ENCODE data around the gene ARL6IP4.

The ARL6IP4 gene

GRCh38 chr12:122991623-122992275, 11.3 kb downstream of the ARL6IP4 start:
- Histone ChIP-seq H3K4me3 (ENCODE audit: low read depth, low read length) (no peak overlapping the region), H3K36me3 (ENCODE audit: control insufficient read depth, insufficient read depth, low read length) (no peaks in the 10 kb centered on the region)
- TF ChIP-seq, protein P1, sequence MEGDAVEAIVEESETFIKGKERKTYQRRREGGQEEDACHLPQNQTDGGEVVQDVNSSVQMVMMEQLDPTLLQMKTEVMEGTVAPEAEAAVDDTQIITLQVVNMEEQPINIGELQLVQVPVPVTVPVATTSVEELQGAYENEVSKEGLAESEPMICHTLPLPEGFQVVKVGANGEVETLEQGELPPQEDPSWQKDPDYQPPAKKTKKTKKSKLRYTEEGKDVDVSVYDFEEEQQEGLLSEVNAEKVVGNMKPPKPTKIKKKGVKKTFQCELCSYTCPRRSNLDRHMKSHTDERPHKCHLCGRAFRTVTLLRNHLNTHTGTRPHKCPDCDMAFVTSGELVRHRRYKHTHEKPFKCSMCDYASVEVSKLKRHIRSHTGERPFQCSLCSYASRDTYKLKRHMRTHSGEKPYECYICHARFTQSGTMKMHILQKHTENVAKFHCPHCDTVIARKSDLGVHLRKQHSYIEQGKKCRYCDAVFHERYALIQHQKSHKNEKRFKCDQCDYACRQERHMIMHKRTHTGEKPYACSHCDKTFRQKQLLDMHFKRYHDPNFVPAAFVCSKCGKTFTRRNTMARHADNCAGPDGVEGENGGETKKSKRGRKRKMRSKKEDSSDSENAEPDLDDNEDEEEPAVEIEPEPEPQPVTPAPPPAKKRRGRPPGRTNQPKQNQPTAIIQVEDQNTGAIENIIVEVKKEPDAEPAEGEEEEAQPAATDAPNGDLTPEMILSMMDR (IDR thresholded peaks at IDR 0.05), result no peak

DNA sequence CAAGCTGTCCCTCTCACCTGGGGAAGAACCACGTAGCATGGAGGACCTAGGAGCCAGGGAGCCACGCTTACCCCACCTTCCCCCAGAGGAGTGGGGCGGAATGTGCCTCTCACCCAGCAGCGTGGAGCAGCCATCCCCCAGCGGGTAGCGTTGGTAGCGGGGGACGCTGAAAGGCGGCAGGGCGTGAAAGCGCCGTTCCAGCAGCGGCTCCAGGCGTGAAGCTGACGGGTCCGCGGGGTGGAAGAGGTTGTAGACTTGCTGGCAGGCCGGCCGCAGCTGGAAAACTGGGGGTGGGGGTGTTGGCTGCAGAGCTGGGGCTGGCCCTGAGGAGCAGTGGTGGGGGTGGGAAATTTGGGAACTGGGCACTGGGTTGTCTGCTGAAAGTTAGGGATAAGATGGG, 11.9 kb downstream of the ARL6IP4 start:
- Histone ChIP-seq H3K4me3 (ENCODE audit: low read depth, low read length) (no peak overlapping the region), H3K9me3 (ENCODE audit: control insufficient read depth, low read length) (no peaks in the 10 kb centered on the region), H3K79me2 (no peaks in the 10 kb centered on the region), H3K27me3 (ENCODE audit: control insufficient read depth, insufficient read depth, low read length) (no peaks in the 10 kb centered on the region), H3K4me1 (no peaks in the 10 kb centered on the region), H3K9ac (no peak overlapping the region), H3K36me3 (ENCODE audit: control insufficient read depth, insufficient read depth, low read length) (no peaks in the 10 kb centered on the region), H3K27ac (no peak overlapping the region), H2AFZ (no peak overlapping the region), H3K4me2 (ENCODE audit: low read length) (no peak overlapping the region)
- TF ChIP-seq, protein P1 (IDR thresholded peaks at IDR 0.05), result no peak

More at GRCh38 chr12:122991623-122992275, 11.3 kb downstream of the ARL6IP4 start:
- Histone ChIP-seq H3K9me3 (ENCODE audit: control insufficient read depth, low read length) (no peaks in the 10 kb centered on the region), H3K9ac (no peak overlapping the region), H3K4me2 (ENCODE audit: low read length) (no peak overlapping the region), H3K27ac (no peak overlapping the region), H3K27me3 (ENCODE audit: control insufficient read depth, insufficient read depth, low read length) (no peaks in the 10 kb centered on the region), H2AFZ (no peak overlapping the region), H3K4me1 (no peaks in the 10 kb centered on the region), H3K79me2 (no peaks in the 10 kb centered on the region)

- H3K9me3 ChIP-seq (ENCODE audit: control insufficient read depth, low read length), result no peaks in the 10 kb centered on the region
- H3K4me1 ChIP-seq, result no peaks in the 10 kb centered on the region
- no peak overlapping the region for H3K4me3 ChIP-seq (ENCODE audit: low read depth, low read length)
- H3K27me3 ChIP-seq (ENCODE audit: control insufficient read depth, insufficient read depth, low read length), result no peaks in the 10 kb centered on the region
- H3K4me2 ChIP-seq (ENCODE audit: low read length), result no peak overlapping the region
- no peak overlapping the region for H2AFZ ChIP-seq
- H3K79me2 ChIP-seq, result no peaks in the 10 kb centered on the region
- TF ChIP-seq, protein P1 (IDR thresholded peaks at IDR 0.05), result no peak
- H3K27ac ChIP-seq, result no peak overlapping the region
- no peak overlapping the region for H3K9ac ChIP-seq
- H3K36me3 ChIP-seq (ENCODE audit: control insufficient read depth, insufficient read depth, low read length), result no peaks in the 10 kb centered on the region
Measured at GRCh38 chr12:122994140-122994675, 13.7 kb downstream of the ARL6IP4 start.

DNA sequence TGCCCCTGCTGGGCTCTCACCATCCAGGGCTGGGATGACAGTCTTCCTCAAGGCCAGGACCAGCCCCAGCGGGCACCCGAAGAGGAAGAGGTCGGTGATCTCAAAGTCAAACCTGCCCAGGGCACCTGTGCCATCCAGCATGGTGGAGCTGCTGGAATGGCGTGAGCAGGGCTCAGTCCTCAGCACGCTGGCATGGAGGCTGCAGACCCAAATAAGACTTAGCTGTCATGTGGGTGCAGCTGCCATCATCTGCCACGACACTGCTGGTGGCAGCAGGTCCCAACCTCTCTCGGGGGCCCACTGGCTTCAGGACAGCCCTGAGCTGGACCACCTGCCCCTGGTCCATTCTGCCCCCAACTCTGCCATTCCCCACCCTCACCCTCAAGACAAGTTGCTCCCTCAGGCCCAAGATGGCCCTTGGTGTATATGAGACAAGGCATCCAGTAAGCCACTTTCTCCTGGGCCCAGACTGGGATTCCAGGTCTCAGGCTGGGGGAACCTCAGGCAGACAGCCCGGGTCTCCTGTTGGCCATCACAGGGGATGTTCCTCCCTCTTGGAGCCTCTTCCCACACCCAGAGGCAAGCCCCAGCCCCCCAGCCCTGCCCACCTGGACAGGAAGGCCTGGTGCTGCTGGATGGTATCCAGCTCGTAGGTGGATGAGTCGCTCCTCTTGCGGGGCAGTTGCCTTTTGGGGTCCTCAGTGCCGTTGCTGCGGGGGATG, 14.5 kb downstream of the ARL6IP4 start:
- TF ChIP-seq, protein P1 (IDR thresholded peaks at IDR 0.05), result no peak
- H2AFZ ChIP-seq, result no peak overlapping the region
- H3K4me3 ChIP-seq (ENCODE audit: low read depth, low read length), result no peak overlapping the region
- H3K9ac ChIP-seq, result no peak overlapping the region
- no peak overlapping the region for H3K4me2 ChIP-seq (ENCODE audit: low read length)
- no peaks in the 10 kb centered on the region for H3K36me3 ChIP-seq (ENCODE audit: control insufficient read depth, insufficient read depth, low read length)
- H3K9me3 ChIP-seq (ENCODE audit: control insufficient read depth, low read length), result no peaks in the 10 kb centered on the region
- no peaks in the 10 kb centered on the region for H3K79me2 ChIP-seq
- no peak overlapping the region for H3K27ac ChIP-seq
- no peaks in the 10 kb centered on the region for H3K4me1 ChIP-seq
- no peaks in the 10 kb centered on the region for H3K27me3 ChIP-seq (ENCODE audit: control insufficient read depth, insufficient read depth, low read length)

Measured in parathyroid adenoma (tissue), 2 donors.